ENCODE data around the gene ANKRD13B.

The ANKRD13B gene

DNA sequence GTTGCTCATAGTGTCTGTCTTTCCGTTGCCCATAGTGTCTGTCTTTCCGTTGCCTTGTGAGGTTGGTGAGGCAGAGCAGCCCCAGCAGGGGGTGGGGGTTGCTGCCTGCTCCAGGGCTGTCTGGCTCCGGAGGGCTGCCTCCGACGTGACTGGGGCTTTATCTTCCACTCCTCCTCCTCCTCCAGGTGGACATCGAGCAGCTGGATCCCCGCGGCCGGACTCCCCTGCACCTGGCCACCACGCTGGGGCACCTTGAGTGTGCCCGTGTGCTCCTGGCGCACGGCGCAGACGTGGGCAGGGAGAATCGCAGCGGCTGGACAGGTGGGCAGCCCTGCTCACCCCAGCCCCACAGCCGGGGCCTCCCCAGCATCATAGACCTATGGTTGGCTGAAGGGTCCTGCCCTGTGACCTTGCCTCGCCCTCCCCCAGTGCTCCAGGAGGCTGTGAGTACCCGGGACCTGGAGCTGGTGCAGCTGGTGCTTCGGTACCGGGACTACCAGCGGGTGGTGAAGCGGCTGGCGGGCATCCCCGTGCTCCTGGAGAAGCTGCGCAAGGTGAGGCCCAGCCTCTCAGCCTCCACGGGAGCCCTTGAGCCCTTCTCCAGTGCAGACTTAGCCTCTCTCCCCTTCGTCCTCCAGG is 14.7 kb downstream of the ANKRD13B start:
- H3K9ac ChIP-seq (ENCODE audit: low read depth, low read length) = no peak overlapping the region

DNA sequence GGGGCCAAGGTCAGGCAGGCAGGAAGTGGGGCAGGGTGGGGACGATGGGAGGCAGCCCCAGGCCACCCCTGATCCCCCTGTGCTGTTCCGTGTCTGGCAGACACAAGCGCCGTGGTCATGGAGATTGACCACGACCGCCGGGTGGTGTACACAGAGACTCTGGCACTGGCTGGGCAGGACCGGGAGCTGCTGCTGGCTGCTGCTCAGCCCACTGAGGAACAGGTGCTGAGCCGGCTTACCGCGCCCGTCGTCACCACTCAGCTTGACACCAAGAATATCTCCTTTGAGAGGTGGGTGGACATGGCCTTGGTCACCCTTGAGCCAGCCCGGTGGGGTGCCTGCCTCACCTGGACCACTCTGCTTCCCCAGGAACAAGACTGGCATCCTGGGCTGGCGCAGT is 16.1 kb downstream of the ANKRD13B start:
- peaks cover 5% of the 10 kb centered on the region for H3K4me1 ChIP-seq (ENCODE audit: control insufficient read depth, insufficient read depth, low read length)
- H3K27ac ChIP-seq (ENCODE audit: low read depth, low read length) = no peak overlapping the region

More for the DNA sequence above, 14.7 kb downstream of the ANKRD13B start:
- Histone ChIP-seq H3K9me3 (ENCODE audit: control insufficient read depth, insufficient read depth, low read length) (no peaks in the 10 kb centered on the region), H3K27ac (ENCODE audit: low read depth, low read length) (no peak overlapping the region), H3K36me3 (ENCODE audit: control insufficient read depth, insufficient read depth, low read length) (0 out of 2 replicates have a peak, but pooled peaks cover 1% of the 10 kb centered on the region), H3K4me3 (ENCODE audit: low read depth, low read length) (no peak overlapping the region), H3K4me1 (ENCODE audit: control insufficient read depth, insufficient read depth, low read length) (no peaks in the 10 kb centered on the region), H3K27me3 (ENCODE audit: control insufficient read depth, insufficient read depth, low read length) (no peaks in the 10 kb centered on the region)

DNA sequence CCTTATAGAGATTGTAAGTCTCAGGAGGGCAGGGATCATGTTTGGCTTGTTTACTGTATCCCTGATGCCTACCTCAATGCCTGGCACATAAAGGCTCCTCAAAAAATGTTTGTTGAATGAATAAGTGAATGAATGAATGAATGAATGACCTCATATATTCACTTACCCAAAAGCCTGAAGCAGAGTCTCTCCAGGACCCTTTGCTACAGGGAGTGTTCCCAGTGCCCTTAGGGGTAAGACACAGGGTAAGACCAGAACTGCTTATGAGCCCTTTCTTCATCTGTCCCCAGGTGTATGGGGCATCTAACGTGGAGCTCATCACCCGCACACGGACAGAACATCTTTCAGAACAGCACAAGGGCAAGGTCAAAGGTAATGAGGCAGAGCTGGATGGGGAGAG is 17.5 kb downstream of the ANKRD13B start:
- Histone ChIP-seq H3K4me1 (ENCODE audit: control insufficient read depth, insufficient read depth, low read length) (peaks cover 16% of the 10 kb centered on the region), H3K36me3 (ENCODE audit: control insufficient read depth, insufficient read depth, low read length) (0 out of 2 replicates have a peak, but pooled peaks cover 4% of the 10 kb centered on the region)

More for the DNA sequence above, 16.1 kb downstream of the ANKRD13B start:
- no peaks in the 10 kb centered on the region for H3K9me3 ChIP-seq (ENCODE audit: control insufficient read depth, insufficient read depth, low read length)
- H3K4me3 ChIP-seq (ENCODE audit: low read depth, low read length) = no peak overlapping the region
- H3K36me3 ChIP-seq (ENCODE audit: control insufficient read depth, insufficient read depth, low read length) = 0 out of 2 replicates have a peak, but pooled peaks cover 4% of the 10 kb centered on the region
- no peak overlapping the region for H3K9ac ChIP-seq (ENCODE audit: low read depth, low read length)
- H3K27me3 ChIP-seq (ENCODE audit: control insufficient read depth, insufficient read depth, low read length) = peaks cover 5% of the 10 kb centered on the region; the same call in 1 of the 2 replicates

DNA sequence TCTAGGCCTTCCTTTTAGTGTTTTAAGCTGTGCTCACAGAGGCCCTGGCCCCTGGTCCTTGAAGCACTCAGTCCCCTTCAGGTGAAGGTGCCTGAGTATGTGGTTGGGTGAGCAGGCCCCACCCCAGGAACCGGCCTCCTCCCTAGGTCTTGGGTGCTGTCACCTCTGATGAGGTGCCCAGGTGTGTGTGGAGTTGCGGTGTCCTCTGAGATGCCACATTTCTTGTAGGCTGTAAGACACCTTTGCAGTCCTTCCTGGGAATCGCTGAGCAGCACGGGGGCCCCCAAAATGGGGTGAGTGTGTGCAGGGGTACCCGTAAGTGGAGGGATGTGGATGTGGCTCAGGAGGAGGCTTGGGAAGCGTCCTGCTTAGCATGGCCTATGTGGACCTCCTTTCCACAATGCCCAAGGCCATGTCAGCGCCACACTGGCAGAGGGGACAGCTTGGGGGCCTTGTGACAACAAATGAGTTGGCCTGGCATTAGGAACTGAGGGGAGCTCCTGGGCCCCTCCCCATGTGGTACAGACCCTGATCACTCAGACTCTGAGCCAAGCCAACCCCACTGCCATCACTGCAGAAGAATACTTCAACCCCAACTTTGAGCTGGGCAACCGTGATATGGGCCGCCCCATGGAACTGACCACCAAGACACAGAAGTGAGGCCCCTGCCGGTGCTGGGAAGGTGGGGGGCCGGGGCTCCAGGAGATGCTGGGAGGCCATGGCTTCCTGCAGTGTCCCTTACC is 18.6 kb downstream of the ANKRD13B start:
- H3K9ac ChIP-seq (ENCODE audit: low read depth, low read length) = no peak overlapping the region
- H3K27ac ChIP-seq (ENCODE audit: low read depth, low read length) = no peak overlapping the region
- H3K4me3 ChIP-seq (ENCODE audit: low read depth, low read length) = no peak overlapping the region
- H3K36me3 ChIP-seq (ENCODE audit: control insufficient read depth, insufficient read depth, low read length) = 0 out of 2 replicates have a peak, but pooled peaks cover 4% of the 10 kb centered on the region
- H3K9me3 ChIP-seq (ENCODE audit: control insufficient read depth, insufficient read depth, low read length) = no peaks in the 10 kb centered on the region
- H3K27me3 ChIP-seq (ENCODE audit: control insufficient read depth, insufficient read depth, low read length) = peaks cover 29% of the 10 kb centered on the region
- H3K4me1 ChIP-seq (ENCODE audit: control insufficient read depth, insufficient read depth, low read length) = peaks cover 21% of the 10 kb centered on the region

More for the DNA sequence above, 17.5 kb downstream of the ANKRD13B start:
- Histone ChIP-seq H3K27ac (ENCODE audit: low read depth, low read length) (no peak overlapping the region), H3K9me3 (ENCODE audit: control insufficient read depth, insufficient read depth, low read length) (no peaks in the 10 kb centered on the region), H3K27me3 (ENCODE audit: control insufficient read depth, insufficient read depth, low read length) (peaks cover 20% of the 10 kb centered on the region), H3K4me3 (ENCODE audit: low read depth, low read length) (no peak overlapping the region), H3K9ac (ENCODE audit: low read depth, low read length) (no peak overlapping the region)

DNA sequence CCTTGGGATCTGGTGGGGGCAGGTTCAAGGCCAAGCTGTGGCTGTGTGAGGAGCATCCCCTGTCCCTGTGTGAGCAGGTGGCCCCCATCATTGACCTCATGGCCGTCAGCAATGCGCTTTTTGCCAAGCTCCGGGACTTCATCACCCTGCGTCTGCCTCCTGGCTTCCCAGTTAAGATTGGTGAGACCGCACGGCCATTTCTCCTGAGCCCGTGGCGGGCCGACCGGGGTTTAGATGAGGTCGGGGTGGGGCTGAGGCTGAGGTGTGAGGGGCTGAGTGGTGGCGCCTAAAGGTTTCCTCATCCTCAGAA is 19.1 kb downstream of the ANKRD13B start:
- no peaks in the 10 kb centered on the region for H3K9me3 ChIP-seq (ENCODE audit: control insufficient read depth, insufficient read depth, low read length)
- no peak overlapping the region for H3K4me3 ChIP-seq (ENCODE audit: low read depth, low read length)
- peaks cover 35% of the 10 kb centered on the region for H3K27me3 ChIP-seq (ENCODE audit: control insufficient read depth, insufficient read depth, low read length)
- H3K9ac ChIP-seq (ENCODE audit: low read depth, low read length) = no peak overlapping the region
- H3K4me1 ChIP-seq (ENCODE audit: control insufficient read depth, insufficient read depth, low read length) = peaks cover 24% of the 10 kb centered on the region
- H3K27ac ChIP-seq (ENCODE audit: low read depth, low read length) = no peak overlapping the region
- 0 out of 2 replicates have a peak, but pooled peaks cover 4% of the 10 kb centered on the region for H3K36me3 ChIP-seq (ENCODE audit: control insufficient read depth, insufficient read depth, low read length)

DNA sequence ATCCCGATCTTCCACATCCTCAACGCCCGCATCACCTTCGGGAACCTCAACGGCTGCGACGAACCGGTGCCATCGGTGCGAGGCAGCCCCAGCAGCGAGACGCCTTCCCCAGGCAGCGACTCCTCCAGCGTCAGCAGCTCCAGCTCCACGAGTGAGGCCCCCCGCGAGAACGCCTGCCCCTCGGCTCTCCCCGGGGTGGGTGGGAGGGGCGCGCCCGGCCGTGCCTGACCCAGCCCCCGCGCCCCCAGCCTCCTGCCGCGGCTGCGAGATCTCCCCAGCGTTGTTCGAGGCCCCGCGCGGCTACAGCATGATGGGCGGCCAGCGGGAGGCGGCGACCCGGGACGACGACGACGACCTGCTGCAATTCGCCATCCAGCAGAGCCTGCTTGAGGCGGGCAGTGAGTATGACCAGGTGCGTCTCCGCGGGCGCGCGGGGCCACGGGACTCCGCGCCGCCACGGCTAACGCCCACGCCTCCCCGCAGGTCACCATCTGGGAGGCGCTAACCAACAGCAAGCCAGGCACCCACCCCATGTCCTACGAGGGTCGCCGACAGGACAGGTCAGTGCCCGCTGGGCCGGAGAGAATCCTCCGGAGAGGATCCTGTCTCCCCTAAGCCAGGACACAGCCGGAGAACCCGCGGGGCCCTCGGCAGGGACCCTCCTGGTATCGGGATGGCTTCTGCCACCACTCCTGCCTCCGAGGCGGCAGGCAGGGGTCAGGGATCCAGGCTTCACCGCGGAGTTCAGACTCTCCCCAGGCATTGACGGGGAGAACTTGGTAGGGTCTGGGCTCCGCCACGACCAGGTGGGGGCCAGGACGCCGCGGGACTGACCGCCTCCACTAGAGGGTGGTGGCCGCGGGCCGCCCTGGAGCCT is 19.7 kb downstream of the ANKRD13B start:
- Histone ChIP-seq H3K27ac (ENCODE audit: low read depth, low read length) (no peak overlapping the region), H3K27me3 (ENCODE audit: control insufficient read depth, insufficient read depth, low read length) (peaks cover 41% of the 10 kb centered on the region), H3K4me1 (ENCODE audit: control insufficient read depth, insufficient read depth, low read length) (peaks cover 24% of the 10 kb centered on the region), H3K36me3 (ENCODE audit: control insufficient read depth, insufficient read depth, low read length) (0 out of 2 replicates have a peak, but pooled peaks cover 4% of the 10 kb centered on the region), H3K9me3 (ENCODE audit: control insufficient read depth, insufficient read depth, low read length) (no peaks in the 10 kb centered on the region), H3K4me3 (ENCODE audit: low read depth, low read length) (no peak overlapping the region; the same call in 1 of the 2 replicates), H3K9ac (ENCODE audit: low read depth, low read length) (no peak overlapping the region)

DNA sequence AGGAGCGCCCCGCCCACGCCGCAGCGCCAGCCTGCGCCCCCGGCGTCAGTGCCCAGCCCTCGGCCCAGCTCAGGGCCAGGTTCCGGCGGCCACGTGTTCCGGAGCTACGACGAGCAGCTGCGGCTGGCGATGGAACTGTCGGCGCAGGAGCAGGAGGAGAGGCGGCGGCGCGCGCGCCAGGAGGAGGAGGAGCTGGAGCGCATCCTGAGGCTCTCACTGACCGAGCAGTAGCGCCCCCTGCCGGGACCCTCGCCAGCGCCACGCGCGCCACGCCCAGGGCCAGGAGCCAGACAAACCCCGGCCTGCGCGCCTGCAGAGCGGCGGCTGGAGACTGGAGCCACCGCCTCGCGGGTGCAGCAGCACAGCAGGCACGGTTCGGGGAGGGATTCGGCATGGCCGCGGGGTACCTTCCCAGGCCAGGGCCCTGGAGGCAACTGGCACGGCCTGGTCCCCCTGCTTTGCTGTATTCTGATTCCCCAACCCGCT is 20.5 kb downstream of the ANKRD13B start:
- Histone ChIP-seq H3K9me3 (ENCODE audit: control insufficient read depth, insufficient read depth, low read length) (no peaks in the 10 kb centered on the region), H3K36me3 (ENCODE audit: control insufficient read depth, insufficient read depth, low read length) (0 out of 2 replicates have a peak, but pooled peaks cover 4% of the 10 kb centered on the region), H3K27me3 (ENCODE audit: control insufficient read depth, insufficient read depth, low read length) (peaks cover 43% of the 10 kb centered on the region), H3K27ac (ENCODE audit: low read depth, low read length) (no peak overlapping the region), H3K4me1 (ENCODE audit: control insufficient read depth, insufficient read depth, low read length) (peaks cover 24% of the 10 kb centered on the region), H3K9ac (ENCODE audit: low read depth, low read length) (0 out of 2 replicates have a peak overlapping the region, but pooled peaks have one; percentile 19), H3K4me3 (ENCODE audit: low read depth, low read length) (peak overlapping the region; percentile 58)

DNA sequence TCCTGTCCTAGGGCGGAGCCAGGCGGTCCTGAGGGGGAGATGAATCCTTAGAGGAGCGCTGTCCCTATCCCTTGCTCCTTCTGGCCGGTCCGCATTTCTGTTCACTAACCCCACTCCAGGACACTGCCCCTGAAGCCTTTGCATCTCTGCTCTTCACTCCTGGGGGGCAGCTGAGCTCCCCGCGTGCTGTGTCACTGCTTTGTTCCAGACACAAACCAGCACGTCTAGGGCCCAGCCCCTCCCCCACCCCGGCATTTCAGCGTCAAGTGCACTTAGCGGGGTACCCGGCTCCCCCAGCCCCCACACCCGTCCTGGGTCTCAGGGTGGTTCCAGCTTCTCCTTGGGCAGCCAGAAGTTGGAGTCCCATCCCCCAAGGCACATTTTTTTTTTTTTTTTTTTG is 20.9 kb downstream of the ANKRD13B start:
- Histone ChIP-seq H3K9ac (ENCODE audit: low read depth, low read length) (no peak overlapping the region), H3K9me3 (ENCODE audit: control insufficient read depth, insufficient read depth, low read length) (no peaks in the 10 kb centered on the region), H3K4me3 (ENCODE audit: low read depth, low read length) (peak overlapping the region; percentile 58), H3K4me1 (ENCODE audit: control insufficient read depth, insufficient read depth, low read length) (peaks cover 29% of the 10 kb centered on the region), H3K36me3 (ENCODE audit: control insufficient read depth, insufficient read depth, low read length) (0 out of 2 replicates have a peak, but pooled peaks cover 4% of the 10 kb centered on the region), H3K27me3 (ENCODE audit: control insufficient read depth, insufficient read depth, low read length) (peaks cover 47% of the 10 kb centered on the region), H3K27ac (ENCODE audit: low read depth, low read length) (no peak overlapping the region)

DNA sequence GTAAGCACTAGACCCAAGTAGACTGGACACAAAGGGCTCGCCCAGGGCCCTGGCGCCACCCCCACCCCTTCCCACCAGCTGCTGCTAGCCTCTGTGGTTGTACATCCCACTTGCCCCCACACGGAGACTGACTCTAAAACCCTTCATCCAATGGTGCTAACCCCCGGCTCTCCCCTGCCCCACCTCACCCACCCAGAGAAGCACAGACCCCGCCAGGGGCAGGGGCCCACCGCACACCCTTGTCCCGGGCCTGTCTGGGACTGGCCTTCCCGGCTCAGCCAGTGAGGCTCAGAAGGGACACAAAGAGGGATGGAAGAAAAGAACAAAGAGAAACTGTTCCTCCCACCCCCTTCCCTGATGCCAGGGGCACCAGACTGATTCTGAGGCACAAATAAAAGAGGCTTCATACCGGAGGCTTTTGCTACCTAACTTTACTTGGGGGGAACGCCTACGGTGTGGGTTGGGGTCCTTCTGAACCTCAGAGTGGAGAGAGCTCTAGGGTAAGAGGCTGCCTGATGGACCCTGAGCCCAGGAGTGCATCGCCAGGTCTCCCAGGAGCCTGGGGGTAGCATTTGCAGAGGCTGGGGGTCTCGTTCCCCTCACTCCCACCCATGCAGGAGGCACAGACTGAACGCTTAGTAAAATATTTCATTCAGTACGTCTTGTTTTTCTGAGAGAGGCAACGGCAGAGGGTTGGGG is 21.6 kb downstream of the ANKRD13B start:
- H3K4me1 ChIP-seq (ENCODE audit: control insufficient read depth, insufficient read depth, low read length) = peaks cover 33% of the 10 kb centered on the region

DNA sequence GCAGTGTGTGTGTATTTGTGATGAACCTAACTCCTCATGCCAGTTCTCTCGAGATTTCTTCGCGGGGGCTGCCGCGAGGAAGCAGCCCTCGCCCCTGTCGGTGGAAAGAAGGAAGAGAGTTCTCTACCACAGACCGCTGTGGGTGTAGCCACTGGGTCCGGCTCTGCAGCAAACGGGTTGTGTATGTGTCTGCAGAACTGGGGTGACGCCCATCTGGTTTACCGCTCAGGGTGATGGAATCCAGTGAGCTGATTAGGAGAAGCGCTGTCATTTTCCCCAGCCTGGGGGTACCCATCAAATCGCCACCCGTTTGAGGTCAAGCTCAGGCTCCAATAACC is 22.1 kb downstream of the ANKRD13B start:
- Histone ChIP-seq H3K9me3 (ENCODE audit: control insufficient read depth, insufficient read depth, low read length) (no peaks in the 10 kb centered on the region), H3K36me3 (ENCODE audit: control insufficient read depth, insufficient read depth, low read length) (0 out of 2 replicates have a peak, but pooled peaks cover 4% of the 10 kb centered on the region), H3K9ac (ENCODE audit: low read depth, low read length) (no peak overlapping the region), H3K27ac (ENCODE audit: low read depth, low read length) (no peak overlapping the region), H3K4me1 (ENCODE audit: control insufficient read depth, insufficient read depth, low read length) (peaks cover 37% of the 10 kb centered on the region), H3K4me3 (ENCODE audit: low read depth, low read length) (peak overlapping the region; percentile 62), H3K27me3 (ENCODE audit: control insufficient read depth, insufficient read depth, low read length) (peaks cover 49% of the 10 kb centered on the region)

More for the DNA sequence above, 21.6 kb downstream of the ANKRD13B start:
- Histone ChIP-seq H3K9ac (ENCODE audit: low read depth, low read length) (no peak overlapping the region), H3K27ac (ENCODE audit: low read depth, low read length) (no peak overlapping the region), H3K4me3 (ENCODE audit: low read depth, low read length) (no peak overlapping the region), H3K27me3 (ENCODE audit: control insufficient read depth, insufficient read depth, low read length) (peaks cover 49% of the 10 kb centered on the region), H3K9me3 (ENCODE audit: control insufficient read depth, insufficient read depth, low read length) (no peaks in the 10 kb centered on the region), H3K36me3 (ENCODE audit: control insufficient read depth, insufficient read depth, low read length) (0 out of 2 replicates have a peak, but pooled peaks cover 4% of the 10 kb centered on the region)
